ENCODE results near the gene IL1RAPL1.

Gene IL1RAPL1

DNA sequence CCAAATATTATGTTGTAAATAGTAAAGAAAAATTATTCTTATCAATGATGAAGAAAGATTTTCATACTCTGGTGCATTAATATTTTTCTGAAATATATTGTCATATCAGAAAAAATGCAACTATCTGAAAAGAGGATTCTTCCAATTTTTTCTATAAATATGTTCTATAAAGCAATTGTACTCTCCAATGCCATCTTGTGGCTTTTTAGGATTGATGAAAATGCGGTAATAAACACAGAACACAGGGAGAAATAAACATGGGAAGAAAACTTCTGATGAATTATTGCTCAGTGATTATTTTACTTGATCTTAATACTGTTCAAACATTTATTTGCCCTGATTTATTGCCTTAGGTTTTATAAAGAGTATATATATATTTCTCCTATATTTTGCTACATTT lies 215.4 kb downstream of the IL1RAPL1 start:
- DNase-seq = no peak

- DNase-seq = no peak
Measured at GRCh38 chrX:28835991-28836390, 248.7 kb downstream of the IL1RAPL1 start.

DNA sequence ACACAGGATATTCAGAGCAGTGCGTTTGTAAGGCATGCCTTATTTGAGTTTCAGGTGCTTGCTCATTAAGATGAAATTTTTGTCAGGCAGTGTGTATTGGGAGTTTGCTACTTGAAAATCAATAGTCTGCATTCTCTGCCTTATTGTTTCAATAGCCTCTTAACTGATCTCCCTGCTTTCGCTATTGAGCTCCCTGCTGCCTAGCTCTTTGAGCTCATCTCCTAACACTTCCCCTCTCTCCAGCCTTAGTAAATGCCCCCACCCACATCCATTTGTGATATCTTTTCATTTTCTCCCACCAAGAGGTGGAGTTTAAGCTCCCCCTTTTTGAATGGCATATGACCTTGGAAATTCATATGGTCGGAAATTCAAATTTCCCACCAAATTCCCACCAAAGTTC lies 256.6 kb downstream of the IL1RAPL1 start:
- no peak for DNase-seq

- no peak for DNase-seq
Measured at GRCh38 chrX:28847423-28847822, 260.2 kb downstream of the IL1RAPL1 start.

GRCh38 chrX:28848707-28849106 lies 261.5 kb downstream of the IL1RAPL1 start:
- no peak for DNase-seq

GRCh38 chrX:28850955-28851354 lies 263.7 kb downstream of the IL1RAPL1 start:
- DNase-seq = no peak

GRCh38 chrX:28851871-28852270 lies 264.6 kb downstream of the IL1RAPL1 start:
- DNase-seq = no peak

GRCh38 chrX:28854637-28855036 lies 267.4 kb downstream of the IL1RAPL1 start:
- no peak for DNase-seq

DNA sequence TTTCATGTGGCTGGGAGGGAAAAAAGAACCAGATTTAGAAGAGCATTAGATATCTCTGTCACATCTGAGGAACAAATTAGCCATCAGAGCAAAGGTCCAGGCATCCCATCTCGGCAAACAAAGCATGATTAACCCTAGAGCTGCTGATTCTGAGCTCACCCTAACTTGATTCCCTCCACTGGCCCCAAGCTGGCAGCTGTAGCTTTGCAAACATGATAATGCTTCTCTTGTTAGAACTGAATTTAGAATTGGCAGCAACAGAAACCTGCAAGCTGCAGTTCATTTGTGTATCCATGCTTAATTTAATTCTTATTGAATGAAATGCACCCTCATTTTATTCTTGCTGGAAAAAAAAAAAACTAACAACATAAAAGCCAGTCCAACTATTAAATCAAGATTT lies 289.2 kb downstream of the IL1RAPL1 start:
- no peak for DNase-seq

DNA sequence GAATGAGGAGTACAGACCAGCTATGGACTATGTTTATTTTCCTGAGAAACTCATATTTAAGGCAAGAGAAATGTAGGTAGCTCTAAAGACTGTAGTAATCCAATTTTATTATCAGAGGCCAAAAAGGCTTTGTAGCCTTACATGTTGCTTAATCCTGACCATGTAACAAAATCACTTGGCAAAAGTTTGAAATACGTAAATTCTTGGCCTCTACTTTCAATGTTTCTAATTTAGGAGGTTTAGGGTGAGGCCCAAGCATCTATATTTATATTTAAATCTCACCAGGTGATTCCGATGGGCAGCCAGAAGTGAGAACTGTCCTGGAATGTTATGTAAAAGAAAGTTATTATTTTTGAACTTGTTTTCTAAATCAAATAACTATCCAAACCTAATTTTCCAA lies 289.7 kb downstream of the IL1RAPL1 start:
- DNase-seq = no peak

DNA sequence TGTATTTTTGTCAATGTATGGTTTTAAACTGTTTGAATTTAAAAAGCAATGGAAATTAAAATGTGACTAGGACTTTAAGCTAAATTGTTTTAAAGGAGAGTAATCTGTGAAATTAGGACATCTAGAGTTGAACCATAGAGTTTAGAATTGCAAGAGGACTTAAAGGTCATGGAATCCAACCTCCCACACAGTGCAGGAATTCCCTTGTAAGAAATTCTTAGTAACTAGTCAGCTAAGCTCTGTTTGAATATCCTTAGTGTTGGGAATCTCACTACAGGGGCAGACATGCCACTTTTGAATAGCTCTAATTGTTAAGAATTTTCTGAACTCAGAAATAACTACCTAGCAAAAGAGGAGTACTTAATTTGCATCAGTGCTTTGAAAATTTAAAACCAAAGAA lies 292.9 kb downstream of the IL1RAPL1 start:
- no peak for DNase-seq

DNA sequence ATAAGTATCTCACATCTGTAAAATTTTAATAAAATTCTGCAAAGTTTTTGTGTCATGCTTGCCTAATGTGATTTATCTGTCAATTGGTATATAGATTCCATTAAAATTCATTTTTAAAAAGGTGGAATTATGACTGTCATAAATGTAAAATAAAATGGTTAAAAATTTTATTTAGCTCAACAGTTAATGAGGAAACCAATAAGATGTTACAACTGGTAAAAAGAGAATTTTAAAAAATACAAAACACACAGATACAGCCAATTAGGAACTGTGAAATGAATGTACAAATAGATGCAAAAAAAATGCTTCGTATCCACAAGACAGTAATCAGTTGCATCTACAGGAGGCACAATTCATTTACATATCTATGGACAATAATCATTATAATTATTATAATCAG lies 297.6 kb downstream of the IL1RAPL1 start:
- no peak for DNase-seq

DNA sequence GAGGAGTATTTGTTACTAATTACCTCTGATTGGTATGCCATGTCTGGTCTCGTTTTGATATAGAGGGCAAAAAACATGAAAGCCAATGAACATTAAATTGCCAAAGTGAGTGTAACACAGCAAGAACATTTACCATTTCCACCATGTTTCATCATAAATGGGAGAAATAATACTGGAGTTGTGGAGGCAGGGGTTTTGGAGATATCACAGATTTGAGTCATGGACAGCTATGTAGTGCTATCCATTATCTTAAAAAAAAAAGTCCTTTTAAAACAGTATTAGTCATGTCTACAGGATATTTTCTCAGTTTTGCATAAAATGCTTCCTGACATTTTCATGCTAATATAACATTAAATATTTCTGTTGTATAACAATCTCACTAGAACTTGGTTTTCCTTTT lies 301.2 kb downstream of the IL1RAPL1 start:
- DNase-seq = no peak

DNA sequence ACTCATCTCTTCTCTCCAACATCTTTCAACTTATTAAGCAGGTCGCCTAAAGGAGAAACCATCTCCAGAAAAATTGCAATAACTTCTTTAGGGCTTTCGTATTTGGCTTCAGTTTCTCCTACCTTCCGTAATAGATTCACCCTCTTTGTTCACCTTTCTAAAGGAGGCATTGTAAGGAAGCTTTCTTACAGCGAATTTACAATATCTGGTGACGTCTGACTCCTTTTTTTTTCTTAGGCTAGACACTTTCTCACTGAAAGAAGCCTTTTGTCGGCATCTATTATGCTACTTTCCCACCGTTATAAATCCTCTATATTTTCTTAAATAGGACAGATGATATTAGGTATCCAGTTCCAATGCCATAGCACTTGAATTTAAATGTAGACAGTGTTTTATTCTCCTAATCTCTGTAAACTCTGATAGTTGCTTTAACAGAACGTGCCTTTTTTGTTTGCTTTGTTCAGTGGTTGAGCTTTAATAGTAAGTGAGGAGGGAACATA lies 302.4 kb downstream of the IL1RAPL1 start:
- no peak for DNase-seq

GRCh38 chrX:28901637-28902036 lies 314.4 kb downstream of the IL1RAPL1 start:
- DNase-seq = no peak

DNA sequence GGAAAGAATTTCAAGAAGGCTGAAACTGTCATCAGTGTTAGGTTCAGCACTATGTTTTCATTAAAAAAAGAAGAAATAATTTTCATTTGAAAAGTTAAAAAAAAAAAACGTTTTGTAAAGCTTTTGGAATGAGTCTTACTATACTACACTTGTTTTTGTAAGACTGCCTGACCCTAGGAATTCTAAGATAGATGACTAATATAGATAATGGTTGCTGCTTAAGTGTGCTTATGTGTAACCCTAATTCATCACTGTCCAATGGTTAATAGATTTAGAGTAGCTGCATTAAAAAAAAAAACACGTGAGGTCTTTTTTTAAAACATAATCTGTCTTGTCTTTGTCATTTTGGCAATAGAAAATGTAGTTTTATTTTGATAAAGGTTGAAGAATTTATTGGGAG lies 323.2 kb downstream of the IL1RAPL1 start:
- no peak for DNase-seq

- DNase-seq = no peak
Measured at GRCh38 chrX:28920153-28920943, 333.1 kb downstream of the IL1RAPL1 start.

DNA sequence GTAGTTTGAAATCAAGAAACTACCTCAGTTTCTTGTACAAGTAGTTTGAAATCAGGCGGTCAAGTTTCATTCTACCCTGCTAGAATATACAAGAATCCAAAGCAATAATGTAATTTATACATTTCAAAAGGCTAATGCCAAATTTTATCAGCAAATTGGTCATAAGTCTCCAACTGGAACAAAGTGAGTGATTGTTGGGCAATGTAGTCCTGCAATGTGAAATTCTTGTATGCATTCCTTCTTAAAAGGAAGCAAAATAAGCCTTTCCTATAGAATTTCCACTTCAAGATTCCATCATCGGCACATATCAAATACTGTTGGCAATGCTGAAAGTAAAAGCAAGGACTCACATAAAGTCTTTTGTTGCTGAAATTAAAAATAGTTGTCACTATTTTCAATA lies 334.9 kb downstream of the IL1RAPL1 start:
- DNase-seq = no peak

- DNase-seq = no peak
Measured at GRCh38 chrX:28946846-28947245, 359.6 kb downstream of the IL1RAPL1 start.

- no peak for DNase-seq
Measured at GRCh38 chrX:28960063-28960462, 372.8 kb downstream of the IL1RAPL1 start.

GRCh38 chrX:28966331-28966730 lies 379.1 kb downstream of the IL1RAPL1 start:
- no peak for DNase-seq

DNA sequence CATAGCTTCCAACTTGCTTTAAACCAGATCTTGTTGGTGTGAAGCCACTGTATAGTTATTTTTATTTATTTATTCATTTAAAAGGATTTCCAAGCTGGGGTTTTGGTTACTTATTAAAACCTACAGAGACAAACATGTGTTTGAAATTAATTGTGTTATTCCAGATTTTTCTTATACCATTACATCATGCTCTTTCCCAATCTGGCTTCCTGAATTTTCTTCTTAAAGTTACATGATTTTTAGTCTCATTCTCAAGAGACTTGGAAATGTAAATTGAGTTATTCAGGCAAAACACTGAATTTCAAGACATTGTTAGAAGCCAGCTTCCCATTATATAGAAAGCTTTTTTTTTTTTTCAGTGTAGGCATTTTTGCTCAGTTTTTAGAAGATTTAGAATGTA lies 381.9 kb downstream of the IL1RAPL1 start:
- DNase-seq = no peak

DNA sequence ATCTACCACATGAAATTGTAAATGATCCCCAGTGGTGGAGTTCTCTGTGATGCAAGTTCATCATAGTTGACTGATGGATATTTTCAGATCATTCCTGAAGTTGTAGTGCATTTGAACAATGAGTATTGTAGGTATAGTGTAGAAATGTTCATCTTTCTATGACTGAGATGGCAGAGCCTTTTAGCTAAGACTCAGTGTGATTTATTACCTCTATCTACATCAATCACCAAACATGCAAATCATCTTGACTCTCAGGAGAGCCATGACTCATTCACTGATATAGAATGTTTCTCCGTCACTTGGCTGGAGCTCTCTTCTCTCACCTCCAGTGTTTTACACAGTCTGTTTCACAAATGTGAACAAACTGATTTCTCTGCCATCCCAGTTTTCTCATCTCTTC lies 392.6 kb downstream of the IL1RAPL1 start:
- DNase-seq = no peak

DNA sequence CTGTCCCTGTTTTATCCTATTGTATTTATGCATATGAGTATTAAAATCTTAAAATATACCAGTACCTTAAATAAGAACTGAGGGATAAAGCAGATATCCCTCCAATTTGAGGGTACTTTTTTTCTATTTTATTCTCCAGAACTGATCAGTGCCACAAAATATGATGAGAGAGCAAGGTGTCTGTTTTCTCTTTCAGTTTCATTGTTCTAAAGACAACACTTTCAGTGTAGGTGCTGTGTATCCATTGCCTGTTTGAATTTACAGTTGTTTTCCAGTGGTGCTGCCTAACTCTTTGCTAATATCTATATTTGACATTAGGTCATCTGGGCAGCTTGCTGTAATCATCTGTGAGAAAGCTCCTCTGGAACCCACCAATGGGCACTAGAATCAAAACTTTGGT lies 394.7 kb downstream of the IL1RAPL1 start:
- no peak for DNase-seq

DNA sequence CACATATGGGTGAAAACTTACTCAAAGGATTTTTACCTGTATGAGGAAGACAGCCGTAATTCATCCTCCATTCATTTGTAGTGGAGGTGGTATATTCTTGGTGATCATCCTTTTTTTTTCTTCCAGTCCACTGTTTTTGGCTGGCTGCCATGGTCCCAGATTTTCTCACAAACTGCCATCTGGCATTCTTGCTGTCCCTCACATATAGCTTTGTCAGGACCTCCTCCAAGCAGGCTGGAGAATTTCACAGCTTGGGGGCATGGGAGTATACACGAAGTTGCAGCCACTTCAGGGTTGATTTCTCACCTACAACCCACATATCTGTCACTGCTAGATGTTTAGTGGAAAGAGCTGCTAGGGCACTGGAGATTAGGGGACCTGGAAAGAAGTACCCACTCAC lies 401.0 kb downstream of the IL1RAPL1 start:
- DNase-seq = no peak
